HG02642 (cell line): ENCODE measurements around the gene SF3B1.
"Not testable (repeated sequence)": the region's sequence is repeated elsewhere in the genome, so short reads cannot be mapped to it uniquely, and the experiment has no call there.

Source experiments
- ATAC-seq: cut with Tn5 transposase; IDR thresholded peaks from one replicate; pipeline ENCODE4 v1.9.1; 2021; ENCODE audit warnings: mild to moderate bottlenecking; ENCODE audit not compliant: unreplicated experiment, poor library complexity

Gene SF3B1

GRCh38 chr2:197349699-197350098, 85.1 kb downstream of the SF3B1 start:
- no peak for ATAC-seq

- ATAC-seq: no peak
Observed at GRCh38 chr2:197348721-197349360, 86.0 kb downstream of the SF3B1 start.

- no peak for ATAC-seq
Observed at GRCh38 chr2:197345846-197346370, 88.9 kb downstream of the SF3B1 start.

DNA sequence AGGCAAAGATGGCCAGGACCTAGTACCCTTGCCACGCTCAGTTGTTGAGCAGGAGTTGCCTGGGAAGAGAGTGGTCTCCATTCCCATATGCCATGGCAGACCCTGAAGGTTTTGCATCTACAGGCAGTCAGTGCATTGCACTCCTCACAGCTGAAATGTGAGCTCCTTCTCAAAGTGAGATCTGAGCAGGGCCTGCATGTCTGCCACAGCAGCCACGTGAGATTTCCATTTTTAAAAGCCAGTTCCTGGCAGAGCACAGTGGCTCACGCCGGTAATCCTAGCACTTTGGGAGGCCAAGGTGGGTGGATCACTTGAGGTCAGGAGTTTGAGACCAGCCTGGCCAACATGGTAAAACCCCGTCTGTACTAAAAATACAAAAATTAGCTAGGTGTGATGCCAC, 90.9 kb downstream of the SF3B1 start:
- ATAC-seq: not testable (repeated sequence)

DNA sequence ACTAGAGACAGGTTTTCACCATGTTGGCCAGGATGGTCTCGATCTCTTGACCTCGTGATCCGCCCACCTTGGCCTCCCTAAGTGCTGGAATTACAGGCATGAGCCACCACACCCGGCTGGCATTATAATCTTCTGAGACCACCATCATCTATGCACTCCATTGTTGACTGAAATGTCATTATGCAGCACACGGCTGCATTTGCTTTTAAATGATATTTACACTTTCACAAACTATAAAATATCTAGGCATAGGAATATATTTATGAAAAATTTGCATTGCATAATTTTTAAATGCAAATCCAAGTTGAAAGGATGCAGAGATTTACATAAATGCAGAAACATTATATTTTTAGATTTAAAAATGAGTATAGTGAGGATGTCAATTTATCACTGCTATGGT, 94.2 kb downstream of the SF3B1 start:
- no peak for ATAC-seq
